Neuronal stem cell (in vitro differentiated cells): ENCODE measurements around the gene HSPD1.

ENCODE experiments used
- DNase-seq: peaks from one replicate; pipeline ENCODE4 v3.0.0-alpha.2; 2013; ENCODE audit warnings: low spot score
- H2AFZ ChIP-seq: one replicate; pipeline ENCODE4 v1.6.1; 2013; ENCODE audit warnings: mild to moderate bottlenecking, low read length, inconsistent platforms
- H2AK5ac ChIP-seq: 2 replicates; pipeline ENCODE4 v1.6.1; 2013; ENCODE audit warnings: low read depth, mild to moderate bottlenecking, inconsistent platforms, low read length, moderate library complexity, mixed read lengths
- H2BK120ac ChIP-seq: 2 replicates; pipeline ENCODE4 v1.6.1; 2013; ENCODE audit warnings: low read depth, mild to moderate bottlenecking, inconsistent platforms, low read length, moderate library complexity, mixed read lengths
- H2BK12ac ChIP-seq: one replicate; pipeline ENCODE4 v1.6.1; 2013; ENCODE audit warnings: low read length, inconsistent platforms
- H2BK15ac ChIP-seq: 2 replicates; pipeline ENCODE4 v1.6.1; 2013; ENCODE audit warnings: mild to moderate bottlenecking, low read length, inconsistent platforms, mixed read lengths
- H2BK5ac ChIP-seq: one replicate; pipeline ENCODE4 v1.6.1; 2013; ENCODE audit warnings: inconsistent platforms, mild to moderate bottlenecking, low read length, moderate library complexity
- H3K14ac ChIP-seq: one replicate; pipeline ENCODE4 v1.6.1; 2013; ENCODE audit warnings: low read length, inconsistent platforms
- H3K18ac ChIP-seq: 2 replicates; pipeline ENCODE4 v1.6.1; 2013; ENCODE audit warnings: low read length, inconsistent platforms
- H3K23ac ChIP-seq: 2 replicates; pipeline ENCODE4 v1.6.1; 2013; ENCODE audit warnings: low read depth, mild to moderate bottlenecking, mixed read lengths, low read length, inconsistent platforms; ENCODE audit not compliant: poor library complexity
- H3K27ac ChIP-seq: replicated peaks from 3 replicates; pipeline ENCODE4 v1.5.1; 2013; ENCODE audit warnings: low read length, inconsistent platforms
- H3K27me3 ChIP-seq, 3 experiments: 2 replicates each; pipeline ENCODE4 v1.6.1; 2013; ENCODE audit warnings: low read length in 3 of 3, mild to moderate bottlenecking in 2 of 3, inconsistent platforms in 1 of 3, low read depth in 1 of 3, mixed read lengths in 1 of 3, moderate library complexity in 1 of 3; ENCODE audit not compliant: control insufficient read depth in 3 of 3, insufficient read depth in 3 of 3
- H3K36me3 ChIP-seq, 2 donors: replicated peaks in 1 of 2; 2 replicates each; pipeline ENCODE4 v1.6.1; 2013; ENCODE audit warnings: low read length in 2 of 2; ENCODE audit not compliant: control insufficient read depth in 2 of 2, insufficient read depth in 2 of 2
- H3K4ac ChIP-seq: 2 replicates; pipeline ENCODE4 v1.6.1; 2013; ENCODE audit warnings: inconsistent platforms, mild to moderate bottlenecking, low read length, moderate library complexity
- H3K4me1 ChIP-seq, 2 donors: 1 replicate in 1 of 2; 2 replicates in 1 of 2; pipeline ENCODE4 v1.6.1; 2013; ENCODE audit warnings: low read length in 2 of 2, low read depth in 1 of 2; ENCODE audit not compliant: control insufficient read depth in 2 of 2, insufficient read depth in 1 of 2
- H3K4me2 ChIP-seq: one replicate; pipeline ENCODE4 v1.6.1; 2013; ENCODE audit warnings: mild to moderate bottlenecking, low read length, inconsistent platforms; ENCODE audit not compliant: insufficient read depth, poor library complexity, severe bottlenecking
- H3K4me3 ChIP-seq, 2 donors: 2 replicates each; pipeline ENCODE4 v1.5.1; 2013; ENCODE audit warnings: low read length in 2 of 2, mild to moderate bottlenecking in 2 of 2, inconsistent platforms in 1 of 2, moderate library complexity in 1 of 2
- H3K79me1 ChIP-seq: one replicate; pipeline ENCODE4 v1.6.1; 2013; ENCODE audit warnings: low read depth, mild to moderate bottlenecking, inconsistent platforms, low read length, moderate library complexity
- H3K9ac ChIP-seq: one replicate; pipeline ENCODE4 v1.6.1; 2013; ENCODE audit warnings: mild to moderate bottlenecking, low read depth, low read length, inconsistent platforms; ENCODE audit not compliant: poor library complexity
- H3K9me3 ChIP-seq, 2 donors: replicated peaks in 1 of 2; 2 replicates each; pipeline versions ENCODE3 to v1.6.1; 2013; ENCODE audit warnings: low read length in 2 of 2, mild to moderate bottlenecking in 2 of 2, inconsistent platforms in 1 of 2, low read depth in 1 of 2, mixed read lengths in 1 of 2, moderate library complexity in 1 of 2; ENCODE audit not compliant: control insufficient read depth in 2 of 2, insufficient read depth in 1 of 2
- H4K8ac ChIP-seq: one replicate; pipeline ENCODE4 v1.6.1; 2013; ENCODE audit warnings: low read depth, mild to moderate bottlenecking, inconsistent platforms, low read length, moderate library complexity
- H4K91ac ChIP-seq: one replicate; pipeline ENCODE4 v1.6.1; 2013; ENCODE audit warnings: low read length, low read depth, mild to moderate bottlenecking, inconsistent platforms; ENCODE audit not compliant: poor library complexity
- WGBS, 2 donors: extraction: QIAGEN DNeasy Blood & Tissue Kit; methylation state at CpG; one replicate each; pipeline ENCODE4 v1.1.7; 2013; ENCODE audit warnings: missing lambda C conversion rate in 2 of 2, mixed read lengths in 1 of 2; ENCODE audit not compliant: insufficient read length in 2 of 2, insufficient replicate concordance in 1 of 2; ENCODE audit errors: extremely low coverage in 2 of 2; 5-methylcytosine and 5-hydroxymethylcytosine counted together

Gene HSPD1

DNA sequence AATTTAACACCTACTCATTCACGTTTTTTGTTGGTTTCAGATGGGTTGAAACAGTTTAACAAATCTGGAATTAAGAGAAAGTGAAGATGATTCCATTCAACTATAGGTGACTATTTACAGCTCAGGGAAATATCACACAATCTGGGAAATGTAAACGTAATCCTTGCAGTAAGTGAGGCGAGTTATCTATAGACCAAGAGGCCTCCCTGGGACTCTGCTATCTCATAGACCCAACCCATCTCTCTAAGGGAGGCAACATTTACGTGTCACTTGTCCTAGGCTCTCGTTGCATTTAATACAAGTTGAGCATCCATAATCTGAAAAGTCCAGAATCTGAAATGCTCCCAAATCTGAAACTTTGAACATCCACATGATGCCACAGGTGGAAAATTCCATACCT lies 14.3 kb upstream of the HSPD1 start:
- Histone ChIP-seq H3K4me2 (no peak overlapping the region), H3K36me3 (peaks cover 0 to 10% of the 10 kb centered on the region in 2 donors), H2AFZ (no peak overlapping the region), H3K9me3 (no peaks in the 10 kb centered on the region), H4K8ac (no peak overlapping the region), H2BK120ac (no peak overlapping the region), H2AK5ac (no peak overlapping the region), H3K9ac (no peak overlapping the region), H3K14ac (no peak overlapping the region), H3K4me1 (peaks cover 0 to 9% of the 10 kb centered on the region in 2 donors), H3K79me1 (peaks cover 2% of the 10 kb centered on the region), H2BK12ac (no peak overlapping the region), H2BK15ac (no peak overlapping the region), H3K23ac (no peak overlapping the region), H2BK5ac (no peak overlapping the region), H3K27me3 (no peaks in the 10 kb centered on the region), H3K4me3 (no peak overlapping the region), H3K27ac (no peak overlapping the region), H3K4ac (no peak overlapping the region), H4K91ac (no peak overlapping the region), H3K18ac (no peak overlapping the region)
- WGBS, 2 donors: no CpG with 5 or more reads among the region's 5 CpGs
- no peak for DNase-seq

DNA sequence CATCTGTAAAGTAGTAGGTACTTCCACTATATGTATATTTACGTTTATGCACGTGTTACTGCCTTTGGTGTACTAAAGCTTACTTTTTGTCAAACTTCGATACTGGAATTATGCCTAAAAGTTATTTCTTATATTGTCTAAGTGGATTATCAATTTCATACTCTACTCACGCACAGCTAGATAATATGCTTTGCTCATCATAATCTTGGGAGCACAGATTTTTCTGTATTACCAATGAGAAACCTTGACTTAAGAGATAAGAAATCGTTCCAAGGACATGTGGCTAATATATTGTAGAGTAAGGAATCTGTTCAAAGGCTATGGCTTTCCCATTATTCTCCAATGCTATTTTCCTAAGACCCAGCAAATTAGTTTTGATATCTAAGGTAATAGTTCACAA lies 7.0 kb upstream of the HSPD1 start:
- H3K4me2 ChIP-seq: no peak overlapping the region
- DNase-seq: no peak
- no peaks in the 10 kb centered on the region for H3K27me3 ChIP-seq
- WGBS, 2 donors: no CpG with 5 or more reads among the region's 5 CpGs
- no peak overlapping the region for H2BK120ac ChIP-seq
- H3K9ac ChIP-seq: no peak overlapping the region
- H2BK15ac ChIP-seq: no peak overlapping the region
- H3K23ac ChIP-seq: no peak overlapping the region
- peaks cover 0 to 5% of the 10 kb centered on the region in 2 donors for H3K4me1 ChIP-seq
- no peak overlapping the region for H3K4ac ChIP-seq
- H3K27ac ChIP-seq: no peak overlapping the region
- H4K91ac ChIP-seq: no peak overlapping the region
- no peak overlapping the region for H2AFZ ChIP-seq
- H2BK5ac ChIP-seq: no peak overlapping the region
- H3K18ac ChIP-seq: no peak overlapping the region
- H2BK12ac ChIP-seq: no peak overlapping the region
- no peak overlapping the region for H4K8ac ChIP-seq
- H3K79me1 ChIP-seq: peaks cover 2% of the 10 kb centered on the region
- no peak overlapping the region for H2AK5ac ChIP-seq
- no peak overlapping the region for H3K4me3 ChIP-seq
- H3K14ac ChIP-seq: no peak overlapping the region
- H3K9me3 ChIP-seq: peaks cover 0 to 3% of the 10 kb centered on the region in 2 donors
- H3K36me3 ChIP-seq: peaks cover 7 to 55% of the 10 kb centered on the region in 2 donors

DNA sequence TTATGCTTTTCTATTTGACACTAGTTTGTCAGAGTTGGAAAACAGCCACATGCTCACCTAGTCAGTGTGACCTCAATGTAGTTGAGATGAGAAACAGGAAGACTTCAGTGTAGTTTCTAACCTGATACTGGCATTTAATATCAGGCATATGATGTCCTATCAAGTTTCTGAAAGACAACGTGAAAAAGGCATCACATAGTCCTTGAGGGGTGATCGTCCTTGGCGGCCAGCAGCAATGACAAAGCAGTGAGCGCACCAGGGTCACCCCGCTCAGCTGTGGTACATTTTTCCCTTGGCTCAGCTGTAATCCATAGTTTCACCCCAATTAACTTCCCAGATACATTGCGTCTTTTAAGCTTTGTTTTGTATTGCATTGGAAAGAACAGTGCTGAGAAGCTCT lies 4.9 kb upstream of the HSPD1 start:
- H3K4me1 ChIP-seq: peaks cover 0 to 7% of the 10 kb centered on the region in 2 donors
- H3K9ac ChIP-seq: no peak overlapping the region
- no peak overlapping the region for H2BK15ac ChIP-seq
- no peak overlapping the region for H3K27ac ChIP-seq
- no CpG with 5 or more reads among the region's 6 CpGs for WGBS, 2 donors
- no peak overlapping the region for H3K14ac ChIP-seq
- peaks cover 7 to 58% of the 10 kb centered on the region in 2 donors for H3K36me3 ChIP-seq
- peaks cover under 1% of the 10 kb centered on the region for H3K79me1 ChIP-seq
- H2BK5ac ChIP-seq: no peak overlapping the region
- DNase-seq: no peak
- H3K4me3 ChIP-seq: no peak overlapping the region
- no peak overlapping the region for H3K18ac ChIP-seq
- no peak overlapping the region for H3K4me2 ChIP-seq
- no peak overlapping the region for H2BK12ac ChIP-seq
- H3K9me3 ChIP-seq: peaks cover 0 to 3% of the 10 kb centered on the region in 2 donors
- H2AK5ac ChIP-seq: no peak overlapping the region
- no peak overlapping the region for H3K4ac ChIP-seq
- no peak overlapping the region for H3K23ac ChIP-seq
- no peak overlapping the region for H4K91ac ChIP-seq
- no peak overlapping the region for H2AFZ ChIP-seq
- no peak overlapping the region for H2BK120ac ChIP-seq
- no peak overlapping the region for H4K8ac ChIP-seq
- no peaks in the 10 kb centered on the region for H3K27me3 ChIP-seq

DNA sequence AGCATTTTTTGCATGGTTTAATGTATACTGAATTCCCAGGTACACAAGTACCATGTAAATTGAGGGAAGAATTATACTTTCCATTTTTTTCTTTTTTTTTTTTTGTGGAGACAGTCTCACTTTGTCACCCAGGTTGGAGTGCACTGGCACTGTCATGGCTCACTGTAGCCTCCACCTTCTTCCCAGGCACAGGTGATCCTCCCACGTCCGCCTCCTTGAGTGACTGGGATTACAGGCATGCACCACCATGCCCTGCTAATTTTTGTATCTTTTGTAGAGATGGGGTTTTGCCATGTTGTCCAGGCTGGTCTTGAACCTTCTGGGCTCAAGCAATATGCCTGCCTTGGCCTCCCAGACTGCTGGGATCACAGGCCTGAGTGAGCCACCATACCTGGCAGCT lies 4.4 kb upstream of the HSPD1 start:
- WGBS, 2 donors: no CpG with 5 or more reads among the region's 2 CpGs
- Histone ChIP-seq H2AK5ac (no peak overlapping the region), H3K79me1 (peaks cover 3% of the 10 kb centered on the region), H2BK120ac (no peak overlapping the region), H3K23ac (no peak overlapping the region), H3K4ac (no peak overlapping the region), H2BK15ac (no peak overlapping the region), H3K4me1 (peaks cover 0 to 7% of the 10 kb centered on the region in 2 donors), H3K27ac (no peak overlapping the region), H3K9ac (no peak overlapping the region), H3K9me3 (peaks cover 0 to 3% of the 10 kb centered on the region in 2 donors), H3K14ac (no peak overlapping the region), H2BK12ac (no peak overlapping the region), H4K8ac (no peak overlapping the region), H3K4me2 (no peak overlapping the region), H3K27me3 (no peaks in the 10 kb centered on the region), H2BK5ac (no peak overlapping the region), H4K91ac (no peak overlapping the region), H3K4me3 (no peak overlapping the region), H2AFZ (no peak overlapping the region), H3K18ac (no peak overlapping the region), H3K36me3 (peaks cover 7 to 55% of the 10 kb centered on the region in 2 donors)
- no peak for DNase-seq
